Keratinocyte (primary cell): ENCODE results near the gene TRIM39. TPM values are rescaled to one million over a fixed set of nuclear protein-coding genes. Genes with fewer than 3 reads are reported as not detected.
A peak's percentile ranks its signal among the peaks of the same experiment; 100 is the strongest.

Experiments used
- DNase-seq: peaks from one replicate; pipeline ENCODE4 v3.0.0-alpha.2; 2011; ENCODE audit warnings: low read depth, missing footprints, low spot score
- FAIRE-seq: peaks from 2 replicates; lab custom pipeline; 2011; peaks lifted over from hg19 to GRCh38; lab: Jason Lieb, UNC
- H2AFZ ChIP-seq: 2 replicates; pipeline ENCODE4 v1.6.0; 2012; ENCODE audit warnings: low read length, control low read depth, inconsistent platforms; ENCODE audit not compliant: control insufficient read depth
- H3K27ac ChIP-seq: 2 replicates; pipeline ENCODE4 v1.5.1; 2011; ENCODE audit warnings: low read length; ENCODE audit not compliant: control insufficient read depth, insufficient read depth
- H3K27me3 ChIP-seq: 3 replicates; pipeline ENCODE4 v1.6.0; 2011; ENCODE audit warnings: low read length; ENCODE audit not compliant: control insufficient read depth, insufficient read depth; ENCODE audit errors: extremely low read depth
- H3K36me3 ChIP-seq, 2 experiments: 2 replicates in 1 of 2; 3 replicates in 1 of 2; pipeline ENCODE4 v1.5.1; 2011; ENCODE audit warnings: low read length in 2 of 2, mild to moderate bottlenecking in 1 of 2; ENCODE audit not compliant: control insufficient read depth in 2 of 2, insufficient read depth in 2 of 2; ENCODE audit errors: extremely low read depth in 1 of 2
- H3K4me1 ChIP-seq: 3 replicates; pipeline ENCODE4 v1.5.1; 2011; ENCODE audit warnings: low read length; ENCODE audit not compliant: control insufficient read depth, insufficient read depth; ENCODE audit errors: extremely low read depth
- H3K4me2 ChIP-seq: 3 replicates; pipeline ENCODE4 v1.6.0; 2011; ENCODE audit warnings: low read depth, low read length; ENCODE audit not compliant: control insufficient read depth, insufficient read depth; ENCODE audit errors: extremely low read depth
- H3K4me3 ChIP-seq, 3 experiments: fragments of 200-600 bp in 1 of 3; sonication (generic) in 1 of 3; 2 replicates in 2 of 3; 3 replicates in 1 of 3; pipeline ENCODE4 v1.5.1; 2011 to 2016; ENCODE audit warnings: low read length in 3 of 3, mild to moderate bottlenecking in 3 of 3, control low read depth in 2 of 3, inconsistent platforms in 1 of 3, low read depth in 1 of 3, mixed read lengths in 1 of 3, mixed run types in 1 of 3, moderate library complexity in 1 of 3; ENCODE audit not compliant: control insufficient read depth in 2 of 3, insufficient read depth in 2 of 3; ENCODE audit errors: extremely low read depth in 1 of 3
- H3K79me2 ChIP-seq: 2 replicates; pipeline ENCODE4 v1.6.0; 2012; ENCODE audit warnings: low read length; ENCODE audit not compliant: control insufficient read depth, insufficient read depth
- H3K9ac ChIP-seq: 3 replicates; pipeline ENCODE4 v1.6.0; 2011; ENCODE audit warnings: low read length; ENCODE audit not compliant: control insufficient read depth, insufficient read depth; ENCODE audit errors: extremely low read depth
- H3K9me1 ChIP-seq: 3 replicates; pipeline ENCODE4 v1.6.0; 2011; ENCODE audit warnings: low read length; ENCODE audit not compliant: control insufficient read depth, insufficient read depth; ENCODE audit errors: extremely low read depth
- H3K9me3 ChIP-seq: 2 replicates; pipeline ENCODE4 v1.5.1; 2012; ENCODE audit warnings: low read depth, low read length; ENCODE audit not compliant: control insufficient read depth
- H4K20me1 ChIP-seq: 3 replicates; pipeline ENCODE4 v1.6.0; 2011; ENCODE audit warnings: low read length; ENCODE audit not compliant: control insufficient read depth, insufficient read depth; ENCODE audit errors: extremely low read depth
- EZH2 ChIP-seq: IDR thresholded peaks from one replicate; pipeline ENCODE4 v1.6.1; 2012; ENCODE audit warnings: inconsistent platforms, mild to moderate bottlenecking, low read length, moderate library complexity
- dilution Hi-C: fragments of 300-500 bp; cut with MboI; formaldehyde crosslinking; loops from one replicate; pipeline ENCODE4 v1.7.0; 2020; ENCODE audit warnings: low sequenced_read_pairs; ENCODE audit not compliant: extremely low pct_ligation_motif_present
- polyA plus RNA-seq, 5 experiments: library from polyadenylated mRNA; depleted of rRNA in 3 of 5; stranded (reverse) in 3 of 5; stranded (forward) in 1 of 5; unstranded in 1 of 5; fragments of >200 nt; gene quantifications; 1 replicate in 1 of 5; 2 replicates in 3 of 5; 3 replicates in 1 of 5; pipeline versions ENCODE4 v1.2.1 to v1.2.3, GENCODE V29; 2011 to 2012; ENCODE audit warnings: missing spikeins in 2 of 5, low read depth in 1 of 5, low replicate concordance in 1 of 5
- TF ChIP-seq, protein P1 (sequence below), 3 experiments: IDR thresholded peaks in 1 of 3; conservative IDR thresholded peaks in 1 of 3; optimal IDR thresholded peaks in 1 of 3; 2 replicates in 2 of 3; 3 replicates in 1 of 3; pipeline versions ENCODE3 to v1.5.1; 2011; ENCODE audit warnings: low read length in 3 of 3, mild to moderate bottlenecking in 3 of 3, moderate library complexity in 2 of 3, control low read depth in 1 of 3, inconsistent platforms in 1 of 3; ENCODE audit not compliant: insufficient read depth in 2 of 3; ENCODE audit errors: extremely low read depth in 1 of 3

Gene TRIM39
- polyA plus RNA-seq, 1 donor (not counting 4 experiments of a cell fraction or from before 2014, with no cell fraction given), result 7.9 TPM

DNA sequence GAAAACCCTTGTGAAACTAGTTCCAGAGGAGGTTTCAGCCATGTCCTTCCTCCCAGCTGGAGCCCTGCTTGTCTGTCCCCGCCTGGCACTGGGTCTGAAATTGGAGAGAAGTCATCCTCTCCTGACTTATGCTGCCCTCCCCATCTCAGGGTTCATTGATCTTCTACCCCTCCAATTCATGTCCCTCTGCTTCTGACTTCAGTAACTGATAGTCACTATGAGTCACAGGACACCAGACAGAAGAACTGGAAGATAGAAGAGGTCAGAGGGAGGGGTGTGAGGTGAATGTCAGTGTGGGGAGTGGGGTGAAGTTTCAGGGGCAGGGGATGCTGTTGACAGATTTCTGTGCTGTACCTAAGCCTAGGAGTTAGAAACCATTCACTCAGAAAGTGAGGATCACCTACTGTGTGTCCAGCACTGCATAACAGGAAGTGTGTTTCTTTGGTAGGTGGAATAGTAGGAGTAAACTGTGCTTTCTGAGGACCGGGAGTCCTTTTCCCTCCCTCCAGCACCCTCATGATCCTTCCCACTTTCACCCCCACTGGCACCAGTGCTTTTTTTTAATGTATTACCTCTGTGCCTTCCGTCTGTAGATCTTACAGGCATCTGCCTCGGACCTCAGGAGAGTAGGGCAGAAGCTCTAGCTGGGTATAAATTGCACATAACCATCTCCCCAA, 17.6 kb downstream of the TRIM39 start:
- Histone ChIP-seq H3K27ac (no peak overlapping the region), H3K36me3 (peaks cover 8 to 18% of the 10 kb centered on the region in 2 experiments), H3K4me2 (peak overlapping the region; percentile 55), H3K9ac (no peak overlapping the region), H3K4me1 (peaks cover 9% of the 10 kb centered on the region), H3K9me3 (no peaks in the 10 kb centered on the region), H3K9me1 (no peaks in the 10 kb centered on the region), H3K4me3 (peak overlapping the region in 1 of 3 experiments; percentile 79), H3K79me2 (peaks cover 2% of the 10 kb centered on the region), H4K20me1 (no peaks in the 10 kb centered on the region), H3K27me3 (no peaks in the 10 kb centered on the region), H2AFZ (peak overlapping the region; percentile 74)
- FAIRE-seq (no peak), DNase-seq (no peak)
- dilution Hi-C loops, result loop anchor here (25.0 kb wide), 1 partner anchor 107 kb away; no protein-coding TSS in a partner anchor
- no peak for TF ChIP-seq EZH2
- TF ChIP-seq, protein P1, sequence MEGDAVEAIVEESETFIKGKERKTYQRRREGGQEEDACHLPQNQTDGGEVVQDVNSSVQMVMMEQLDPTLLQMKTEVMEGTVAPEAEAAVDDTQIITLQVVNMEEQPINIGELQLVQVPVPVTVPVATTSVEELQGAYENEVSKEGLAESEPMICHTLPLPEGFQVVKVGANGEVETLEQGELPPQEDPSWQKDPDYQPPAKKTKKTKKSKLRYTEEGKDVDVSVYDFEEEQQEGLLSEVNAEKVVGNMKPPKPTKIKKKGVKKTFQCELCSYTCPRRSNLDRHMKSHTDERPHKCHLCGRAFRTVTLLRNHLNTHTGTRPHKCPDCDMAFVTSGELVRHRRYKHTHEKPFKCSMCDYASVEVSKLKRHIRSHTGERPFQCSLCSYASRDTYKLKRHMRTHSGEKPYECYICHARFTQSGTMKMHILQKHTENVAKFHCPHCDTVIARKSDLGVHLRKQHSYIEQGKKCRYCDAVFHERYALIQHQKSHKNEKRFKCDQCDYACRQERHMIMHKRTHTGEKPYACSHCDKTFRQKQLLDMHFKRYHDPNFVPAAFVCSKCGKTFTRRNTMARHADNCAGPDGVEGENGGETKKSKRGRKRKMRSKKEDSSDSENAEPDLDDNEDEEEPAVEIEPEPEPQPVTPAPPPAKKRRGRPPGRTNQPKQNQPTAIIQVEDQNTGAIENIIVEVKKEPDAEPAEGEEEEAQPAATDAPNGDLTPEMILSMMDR (optimal IDR thresholded peaks at IDR 0.05 in 1 of 3, IDR thresholded peaks at IDR 0.05 in 1 of 3, conservative IDR thresholded peaks at IDR 0.05 in 1 of 3; ENCODE audit: extremely low read depth in 1 of 3, insufficient read depth in 2 of 3, low read length in 3 of 3), result no peak

DNA sequence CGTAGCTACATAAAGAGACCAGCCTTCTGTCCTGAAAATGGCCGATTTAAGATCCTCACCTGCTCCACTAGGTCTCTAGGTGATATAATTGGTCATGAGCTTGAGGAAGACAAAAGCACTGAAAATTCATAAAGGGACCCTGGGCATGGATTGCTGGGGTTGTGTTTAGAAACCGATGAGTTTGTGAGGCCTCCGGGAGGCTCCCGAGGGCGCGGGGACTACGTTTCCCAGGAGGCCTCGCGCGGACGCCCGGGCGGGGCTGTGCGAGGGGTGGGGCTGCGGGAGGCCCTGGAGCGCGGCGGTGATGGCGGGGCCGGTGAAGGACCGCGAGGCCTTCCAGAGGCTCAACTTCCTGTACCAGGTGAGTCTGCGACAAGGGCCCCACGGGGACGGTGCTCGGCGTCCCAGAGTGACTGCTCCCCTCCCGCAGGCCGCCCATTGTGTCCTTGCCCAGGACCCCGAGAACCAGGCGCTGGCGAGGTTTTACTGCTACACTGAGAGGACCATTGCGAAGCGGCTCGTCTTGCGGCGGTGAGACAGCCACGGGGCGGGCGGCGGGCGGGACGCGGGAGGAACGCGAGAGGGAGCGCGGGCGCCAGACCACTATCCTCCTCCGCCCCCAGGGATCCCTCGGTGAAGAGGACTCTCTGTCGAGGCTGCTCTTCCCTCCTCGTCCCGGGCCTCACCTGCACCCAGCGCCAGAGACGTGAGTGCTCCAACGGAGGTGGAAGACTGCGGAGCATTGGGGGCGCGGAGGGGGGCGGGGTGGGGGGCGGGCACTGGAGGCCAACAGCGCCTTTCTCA, 18.3 kb downstream of the TRIM39 start, which contains the start of gene RPP21:
Gene RPP21 (plus strand): TSS at position 289 of the 804 bp plus-strand sequence. CDS start 16 bp downstream, at position 305.
- Histone ChIP-seq H3K4me2 (peak within 1 kb of the TSS; percentile 78), H3K9ac (peak within 1 kb of the TSS; percentile 87), H3K36me3 (peaks cover 6 to 11% of the 10 kb centered on the region in 2 experiments), H4K20me1 (no peaks in the 10 kb centered on the region), H3K4me1 (peaks cover 9% of the 10 kb centered on the region), H3K79me2 (peaks cover 2% of the 10 kb centered on the region), H3K27me3 (no peaks in the 10 kb centered on the region), H2AFZ (peak within 1 kb of the TSS; percentile 94), H3K9me1 (no peaks in the 10 kb centered on the region), H3K4me3 (peak within 1 kb of the TSS; percentile 76 to 79 (median 79)), H3K9me3 (no peaks in the 10 kb centered on the region), H3K27ac (peak within 1 kb of the TSS; percentile 76)
- DNase-seq (no peak), FAIRE-seq (no peak)
- dilution Hi-C loops, result loop anchor here (25.0 kb wide), 1 partner anchor 108 kb away; no protein-coding TSS in a partner anchor
- TF ChIP-seq EZH2, result no peak
